Endothelial cell (in vitro differentiated cells): ENCODE measurements around the gene EML1. TPM values are rescaled to one million over a fixed set of nuclear protein-coding genes. Genes with fewer than 3 reads are reported as not detected.
"Not testable (repeated sequence)": the region's sequence is repeated elsewhere in the genome, so short reads cannot be mapped to it uniquely, and the experiment has no call there.

Source experiments
- DNase-seq: peaks from one replicate; pipeline ENCODE4 v3.0.0; 2021; ENCODE audit warnings: low spot score
- H3K27ac Mint-ChIP-seq: one replicate; pipeline ENCODE4 v1.8.0; 2021; ENCODE audit warnings: mixed read lengths, inconsistent platforms; ENCODE audit not compliant: unreplicated experiment
- H3K27me3 Mint-ChIP-seq: one replicate; pipeline ENCODE4 v1.8.0; 2021; ENCODE audit warnings: mild to moderate bottlenecking, moderate library complexity, mixed read lengths, inconsistent platforms; ENCODE audit not compliant: unreplicated experiment
- H3K36me3 Mint-ChIP-seq: one replicate; pipeline ENCODE4 v1.8.0; 2021; ENCODE audit warnings: mild to moderate bottlenecking, low read depth, mixed read lengths, inconsistent platforms; ENCODE audit not compliant: unreplicated experiment
- H3K4me1 Mint-ChIP-seq: one replicate; pipeline ENCODE4 v1.8.0; 2021; ENCODE audit warnings: mild to moderate bottlenecking, mixed read lengths, inconsistent platforms; ENCODE audit not compliant: unreplicated experiment
- H3K4me3 Mint-ChIP-seq: one replicate; pipeline ENCODE4 v1.8.0; 2021; ENCODE audit warnings: mild to moderate bottlenecking, mixed read lengths, inconsistent platforms; ENCODE audit not compliant: unreplicated experiment
- H3K9me3 Mint-ChIP-seq: one replicate; pipeline ENCODE4 v1.8.0; 2021; ENCODE audit warnings: mixed read lengths, inconsistent platforms; ENCODE audit not compliant: unreplicated experiment
- CTCF ChIP-seq: fragments of 200-600 bp; sonication (generic); IDR thresholded peaks from one replicate; pipeline ENCODE4 v1.5.0; 2021; ENCODE audit warnings: antibody characterized with exemption; ENCODE audit not compliant: unreplicated experiment
- total RNA-seq: library from RNA; stranded (reverse); fragmentation: NEBNext Ultra II Directional; extraction: Animal tissue kit (Norgen Biotek cat#: 25700); gene quantifications from one replicate; pipeline ENCODE4 v1.2.1, GENCODE V29; 2021; ENCODE audit not compliant: unreplicated experiment

Gene EML1
- total RNA-seq, 1 donor from 2014 or later = 10.0 TPM

- Mint-ChIP-seq H3K9me3 (no peaks in the 10 kb centered on the region), H3K4me1 (no peaks in the 10 kb centered on the region), H3K4me3 (no peak overlapping the region), H3K36me3 (peaks cover 4% of the 10 kb centered on the region), H3K27me3 (peaks cover 6% of the 10 kb centered on the region), H3K27ac (no peak overlapping the region)
- TF ChIP-seq CTCF = peak; percentile 79
- peak; percentile 66 for DNase-seq
These were observed 153.7 kb downstream of the EML1 start for GRCh38 chr14:99946652-99947489.

- H3K27me3 Mint-ChIP-seq = peaks cover 6% of the 10 kb centered on the region
- no peak overlapping the region for H3K27ac Mint-ChIP-seq
- no peaks in the 10 kb centered on the region for H3K9me3 Mint-ChIP-seq
- H3K36me3 Mint-ChIP-seq = peaks cover 4% of the 10 kb centered on the region
- DNase-seq = no peak
- no peak overlapping the region for H3K4me3 Mint-ChIP-seq
- no peak for TF ChIP-seq CTCF
- H3K4me1 Mint-ChIP-seq = no peaks in the 10 kb centered on the region
These were observed 154.5 kb downstream of the EML1 start for GRCh38 chr14:99947695-99948094.

DNA sequence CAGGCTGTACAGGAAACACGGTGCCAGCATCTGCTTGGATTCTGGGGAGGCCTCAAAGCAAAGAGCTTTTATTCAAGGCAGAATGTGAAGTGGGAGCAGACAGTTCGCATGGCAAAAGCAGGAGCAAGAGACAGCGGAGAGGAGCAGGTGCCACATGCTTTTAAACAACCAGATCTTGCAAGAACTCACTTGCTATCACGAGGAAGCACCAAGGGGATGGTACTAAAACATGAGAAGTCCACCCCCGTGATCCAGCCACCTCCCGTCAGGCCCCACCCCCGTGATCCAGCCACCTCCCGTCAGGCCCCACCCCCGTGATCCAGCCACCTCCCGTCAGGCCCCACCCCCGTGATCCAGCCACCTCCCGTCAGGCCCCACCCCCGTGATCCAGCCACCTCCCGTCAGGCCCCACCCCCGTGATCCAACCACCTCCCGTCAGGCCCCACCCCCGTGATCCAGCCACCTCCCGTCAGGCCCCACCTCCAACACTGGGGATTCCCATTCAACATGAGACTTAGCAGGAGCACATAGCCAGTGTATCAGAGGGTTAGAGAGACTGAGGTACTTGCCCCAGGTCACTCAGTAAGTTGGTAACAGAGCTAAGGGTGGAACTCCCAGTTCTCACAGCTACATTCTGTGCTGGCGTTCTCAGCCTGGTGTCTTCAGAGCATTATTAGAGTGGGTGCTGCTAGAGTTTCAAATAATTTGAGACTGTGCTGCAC lies 156.0 kb downstream of the EML1 start:
- not testable (repeated sequence) for H3K9me3 Mint-ChIP-seq, H3K4me1 Mint-ChIP-seq, H3K4me3 Mint-ChIP-seq, H3K27ac Mint-ChIP-seq, H3K36me3 Mint-ChIP-seq, DNase-seq, H3K27me3 Mint-ChIP-seq

- Mint-ChIP-seq H3K27me3 (peaks cover 8% of the 10 kb centered on the region), H3K36me3 (no peaks in the 10 kb centered on the region), H3K27ac (no peak overlapping the region), H3K9me3 (no peaks in the 10 kb centered on the region), H3K4me3 (no peak overlapping the region), H3K4me1 (no peaks in the 10 kb centered on the region)
- no peak for DNase-seq
- no peak for TF ChIP-seq CTCF
These were observed 157.0 kb downstream of the EML1 start for GRCh38 chr14:99950181-99950580.

DNA sequence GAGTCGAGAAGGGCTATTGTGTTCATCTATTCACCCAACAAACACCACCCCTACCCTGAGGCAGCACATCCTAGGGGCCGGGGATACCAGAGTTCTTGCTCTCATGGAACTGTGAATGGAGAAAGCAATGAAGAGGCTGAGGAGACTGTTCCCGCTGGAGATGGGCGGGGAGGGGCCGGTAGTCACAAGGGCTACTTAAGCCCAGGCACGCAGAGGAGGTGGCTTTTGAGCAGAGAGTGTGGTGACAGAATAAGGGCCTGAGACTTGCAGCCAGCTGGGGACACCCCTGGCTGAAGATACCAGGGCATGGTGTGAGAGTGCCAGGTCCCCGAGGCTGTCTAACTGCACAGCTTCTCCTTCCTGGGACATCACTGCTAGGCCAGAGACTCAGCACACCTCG lies 157.9 kb downstream of the EML1 start:
- no peak for TF ChIP-seq CTCF
- Mint-ChIP-seq H3K27ac (no peak overlapping the region), H3K36me3 (no peaks in the 10 kb centered on the region), H3K9me3 (no peaks in the 10 kb centered on the region), H3K4me1 (no peaks in the 10 kb centered on the region), H3K4me3 (no peak overlapping the region), H3K27me3 (peaks cover 8% of the 10 kb centered on the region)
- no peak for DNase-seq
